HG02678 (cell line): ENCODE results near the gene PLEKHG3.

Experiments
- ATAC-seq: cut with Tn5 transposase; IDR thresholded peaks from one replicate; pipeline ENCODE4 v1.9.1; 2021; ENCODE audit warnings: mild to moderate bottlenecking, moderate library complexity; ENCODE audit not compliant: unreplicated experiment

PLEKHG3 gene

GRCh38 chr14:64725261-64725815 is 21.1 kb downstream of the PLEKHG3 start:
- no peak for ATAC-seq

- no peak for ATAC-seq
Observed at GRCh38 chr14:64725879-64726584, 21.8 kb downstream of the PLEKHG3 start.

DNA sequence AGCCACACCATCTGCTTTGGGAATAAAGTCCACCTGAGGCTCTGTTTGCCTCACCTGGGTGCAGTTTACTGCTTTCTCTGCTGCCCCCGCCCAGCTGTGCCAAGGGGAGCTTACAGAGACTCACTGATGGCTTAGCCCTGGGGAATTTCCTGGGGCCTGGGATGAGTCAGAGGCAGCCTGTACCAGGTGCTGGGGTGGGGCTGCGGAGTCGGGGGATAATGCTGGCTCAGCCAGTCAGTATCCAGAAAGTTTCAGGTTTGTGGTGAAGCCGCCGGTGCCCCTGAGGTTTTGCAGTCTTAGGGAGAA is 22.3 kb downstream of the PLEKHG3 start:
- ATAC-seq, result no peak

- ATAC-seq, result no peak
Observed at GRCh38 chr14:64727551-64728071, 23.4 kb downstream of the PLEKHG3 start.

- no peak for ATAC-seq
Observed at GRCh38 chr14:64728106-64728505, 23.9 kb downstream of the PLEKHG3 start.

DNA sequence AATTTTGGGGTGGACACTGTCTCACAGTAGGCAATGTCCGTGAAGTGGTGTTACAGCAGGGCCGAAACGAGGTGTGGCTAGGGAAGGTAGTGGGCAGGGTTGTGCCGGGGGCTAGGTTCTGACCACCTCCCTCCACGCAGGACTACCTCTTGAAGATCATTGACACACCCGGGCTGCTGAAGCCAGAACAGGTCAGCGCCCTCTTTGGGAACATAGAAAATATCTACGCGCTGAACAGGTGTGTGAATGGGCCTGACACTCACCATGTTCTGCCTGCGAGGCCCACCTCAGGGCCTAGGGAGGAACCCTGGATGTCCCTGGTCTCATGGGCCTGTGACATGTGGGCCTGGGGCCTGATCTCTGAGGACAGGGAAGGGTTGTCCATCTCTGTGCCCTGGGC is 24.6 kb downstream of the PLEKHG3 start:
- ATAC-seq, result no peak

DNA sequence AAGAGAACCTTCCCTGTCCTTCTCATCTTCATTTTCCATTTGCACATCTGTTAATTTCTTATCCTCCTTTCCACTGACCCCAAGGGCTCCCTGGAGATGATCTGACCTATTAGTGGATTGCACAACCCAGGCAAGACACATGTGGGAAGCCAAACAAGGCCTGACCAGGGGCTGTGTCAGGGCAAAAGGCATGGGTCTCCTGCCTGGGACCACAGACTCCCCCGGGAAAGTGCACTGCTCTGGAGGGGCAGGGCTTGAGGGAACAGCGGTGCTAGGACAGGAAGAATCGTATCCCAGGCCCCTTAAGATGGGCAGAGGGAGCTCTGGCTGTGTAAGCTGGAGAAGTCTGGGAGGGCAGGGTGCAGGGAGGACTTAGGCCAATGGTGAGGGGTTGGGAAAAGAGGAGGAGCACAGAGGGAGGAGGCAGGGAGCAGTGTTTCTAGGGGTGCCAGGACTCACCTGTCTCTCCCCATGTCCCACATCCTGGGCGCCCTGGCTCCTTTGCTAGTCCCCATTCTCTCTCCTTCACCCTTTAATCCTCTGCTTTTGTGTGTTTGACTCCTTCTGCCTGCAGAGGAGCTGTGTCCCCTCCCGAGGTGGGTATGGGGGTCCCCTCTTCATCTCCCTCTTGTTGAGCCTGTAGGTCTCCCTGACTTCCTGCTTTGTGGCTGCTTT is 25.3 kb downstream of the PLEKHG3 start:
- ATAC-seq, result no peak

GRCh38 chr14:64730061-64730440 is 25.8 kb downstream of the PLEKHG3 start:
- no peak for ATAC-seq

GRCh38 chr14:64730681-64731080 is 26.5 kb downstream of the PLEKHG3 start:
- ATAC-seq, result no peak

- ATAC-seq, result no peak
Observed at GRCh38 chr14:64731141-64731581, 26.9 kb downstream of the PLEKHG3 start.

GRCh38 chr14:64732066-64732465 is 27.8 kb downstream of the PLEKHG3 start:
- ATAC-seq, result no peak

- no peak for ATAC-seq
Observed at GRCh38 chr14:64732536-64733120, 28.4 kb downstream of the PLEKHG3 start.

- ATAC-seq, result no peak
Observed at GRCh38 chr14:64733321-64733720, 29.1 kb downstream of the PLEKHG3 start.

- no peak for ATAC-seq
Observed at GRCh38 chr14:64733899-64734298, 29.7 kb downstream of the PLEKHG3 start.

DNA sequence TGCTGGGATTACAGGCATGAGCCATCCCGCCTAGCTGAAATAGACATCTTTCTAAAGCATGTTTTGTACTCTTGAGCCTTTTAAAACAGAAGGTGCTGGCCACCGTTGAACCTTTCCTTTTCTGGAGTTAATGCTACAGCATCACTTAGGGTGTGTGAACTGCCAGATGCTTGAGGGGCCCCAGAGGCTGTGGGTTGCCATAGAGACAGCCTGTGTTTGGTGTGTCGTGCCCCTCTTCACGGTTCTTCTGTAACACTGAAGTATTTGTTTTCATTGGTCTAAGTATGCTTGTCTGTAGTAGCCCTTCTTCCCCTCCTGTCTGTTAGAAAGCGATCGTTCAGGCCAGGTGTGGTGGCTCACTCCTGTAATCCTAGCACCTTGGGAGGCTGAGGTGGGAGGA is 30.8 kb downstream of the PLEKHG3 start:
- ATAC-seq, result no peak

- ATAC-seq, result no peak
Observed at GRCh38 chr14:64736271-64737169, 32.3 kb downstream of the PLEKHG3 start.

GRCh38 chr14:64737391-64738280 is 33.4 kb downstream of the PLEKHG3 start:
- ATAC-seq, result no peak

DNA sequence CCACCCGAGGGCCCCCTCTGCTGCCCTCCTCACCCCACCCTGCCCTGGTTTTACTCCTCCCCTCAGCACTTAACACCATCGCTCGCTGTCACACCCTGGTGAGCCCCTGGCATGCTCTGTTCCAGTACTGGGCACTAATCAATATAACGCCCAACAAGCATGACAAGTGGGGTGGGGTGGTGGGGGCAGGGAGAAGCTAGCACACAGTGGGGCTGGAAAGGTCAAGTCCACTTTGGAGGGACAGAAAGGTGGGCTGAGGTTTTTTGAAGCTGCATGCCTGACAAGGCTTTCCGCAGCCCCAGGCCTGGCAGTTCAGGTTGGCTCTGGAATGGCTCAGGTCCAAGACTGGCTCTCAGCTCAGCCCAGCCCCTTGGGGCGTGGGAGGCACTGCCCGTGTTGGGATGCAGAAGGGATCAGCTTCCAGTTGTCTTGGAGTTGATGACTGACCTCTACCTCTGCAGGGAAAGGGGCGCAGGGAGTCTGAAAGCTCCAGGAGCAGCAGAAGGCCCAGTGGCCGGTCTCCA is 34.1 kb downstream of the PLEKHG3 start:
- no peak for ATAC-seq

DNA sequence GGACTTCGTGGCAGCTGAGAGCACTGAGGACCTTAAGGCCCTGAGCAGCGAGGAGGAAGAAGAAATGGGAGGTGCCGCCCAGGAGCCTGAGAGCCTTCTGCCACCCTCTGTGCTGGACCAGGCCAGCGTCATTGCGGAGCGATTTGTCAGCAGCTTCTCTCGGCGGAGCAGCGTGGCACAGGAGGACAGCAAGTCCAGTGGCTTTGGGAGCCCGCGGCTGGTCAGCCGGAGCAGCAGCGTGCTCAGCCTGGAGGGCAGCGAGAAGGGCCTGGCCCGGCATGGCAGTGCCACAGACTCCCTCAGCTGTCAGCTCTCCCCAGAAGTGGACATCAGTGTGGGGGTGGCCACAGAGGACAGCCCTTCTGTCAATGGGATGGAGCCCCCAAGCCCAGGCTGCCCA is 37.0 kb downstream of the PLEKHG3 start:
- ATAC-seq, result no peak

DNA sequence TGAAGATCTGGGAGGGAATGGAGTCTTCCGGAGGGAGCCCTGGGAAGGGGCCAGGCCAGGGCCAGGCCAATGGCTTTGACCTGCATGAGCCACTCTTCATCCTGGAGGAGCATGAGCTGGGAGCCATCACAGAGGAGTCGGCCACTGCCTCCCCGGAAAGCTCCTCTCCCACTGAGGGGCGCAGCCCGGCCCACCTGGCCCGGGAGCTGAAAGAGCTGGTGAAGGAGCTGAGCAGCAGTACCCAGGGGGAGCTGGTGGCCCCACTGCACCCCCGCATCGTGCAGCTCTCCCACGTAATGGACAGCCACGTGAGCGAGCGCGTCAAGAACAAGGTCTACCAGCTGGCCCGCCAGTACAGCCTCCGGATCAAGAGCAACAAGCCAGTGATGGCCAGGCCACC is 37.7 kb downstream of the PLEKHG3 start:
- ATAC-seq, result no peak
